Lower leg skin (tissue), 3 donors: ENCODE results near the gene YKT6.

Source experiments
- POLR2A ChIP-seq, 2 donors: fragments of 450-650 bp; IDR thresholded peaks; one replicate each; pipeline ENCODE4 v1.6.1; 2016 to 2017; ENCODE audit warnings: antibody characterized with exemption in 2 of 2, mild to moderate bottlenecking in 1 of 2, moderate library complexity in 1 of 2
- TF ChIP-seq, protein P1 (sequence below), 3 donors: fragments of 450-650 bp; IDR thresholded peaks; one replicate each; pipeline ENCODE4 v1.5.1; 2016; ENCODE audit warnings: antibody characterized with exemption in 3 of 3, mild to moderate bottlenecking in 3 of 3, moderate library complexity in 2 of 3

DNA sequence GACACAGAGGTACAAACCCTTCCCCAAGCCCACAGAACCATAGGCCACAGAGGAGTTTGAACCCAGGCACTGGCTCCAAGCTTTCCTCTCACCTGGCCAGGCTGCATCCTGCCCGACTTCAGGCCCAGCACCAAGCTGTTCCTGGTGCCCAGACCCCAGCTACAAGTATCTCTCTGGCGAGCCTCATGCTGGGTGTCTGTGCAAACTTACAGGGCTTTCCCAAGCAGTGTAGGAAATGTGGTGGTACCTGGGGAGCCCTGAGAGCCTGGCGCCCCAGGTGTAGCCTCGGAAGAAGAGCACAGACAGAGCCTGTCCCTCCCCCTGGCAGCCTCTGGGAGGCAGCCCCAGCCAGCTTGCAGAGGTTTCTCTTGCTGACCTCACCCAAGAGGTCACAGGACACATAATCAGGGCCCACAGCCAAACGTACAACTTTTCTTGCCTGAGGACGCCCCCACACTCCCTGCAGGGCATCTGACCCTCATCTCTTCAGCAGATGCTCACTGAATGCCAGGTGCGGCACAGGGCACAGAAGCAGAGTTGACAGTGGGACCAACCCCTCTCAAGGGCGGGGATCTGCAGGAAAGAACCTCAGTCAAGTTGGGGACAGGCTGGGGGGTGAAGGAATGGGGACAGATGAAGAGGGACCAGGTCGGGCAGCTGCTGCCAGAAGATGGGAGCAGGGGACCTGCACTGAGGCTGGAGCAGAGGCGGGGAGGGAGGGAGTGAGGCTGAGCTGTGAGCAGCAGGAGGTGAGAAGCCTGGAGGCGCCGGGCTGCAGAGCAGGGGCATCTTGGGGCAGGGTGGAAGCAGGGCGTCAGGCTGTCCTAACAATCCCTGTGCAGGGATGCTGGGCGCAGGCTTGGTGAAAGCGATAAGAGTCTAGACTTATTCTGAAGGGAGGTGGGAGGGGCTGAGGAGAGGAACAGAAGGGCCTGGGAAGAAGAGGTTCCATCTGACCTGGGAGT, 43.4 kb upstream of the YKT6 start:
- TF ChIP-seq, protein P1, sequence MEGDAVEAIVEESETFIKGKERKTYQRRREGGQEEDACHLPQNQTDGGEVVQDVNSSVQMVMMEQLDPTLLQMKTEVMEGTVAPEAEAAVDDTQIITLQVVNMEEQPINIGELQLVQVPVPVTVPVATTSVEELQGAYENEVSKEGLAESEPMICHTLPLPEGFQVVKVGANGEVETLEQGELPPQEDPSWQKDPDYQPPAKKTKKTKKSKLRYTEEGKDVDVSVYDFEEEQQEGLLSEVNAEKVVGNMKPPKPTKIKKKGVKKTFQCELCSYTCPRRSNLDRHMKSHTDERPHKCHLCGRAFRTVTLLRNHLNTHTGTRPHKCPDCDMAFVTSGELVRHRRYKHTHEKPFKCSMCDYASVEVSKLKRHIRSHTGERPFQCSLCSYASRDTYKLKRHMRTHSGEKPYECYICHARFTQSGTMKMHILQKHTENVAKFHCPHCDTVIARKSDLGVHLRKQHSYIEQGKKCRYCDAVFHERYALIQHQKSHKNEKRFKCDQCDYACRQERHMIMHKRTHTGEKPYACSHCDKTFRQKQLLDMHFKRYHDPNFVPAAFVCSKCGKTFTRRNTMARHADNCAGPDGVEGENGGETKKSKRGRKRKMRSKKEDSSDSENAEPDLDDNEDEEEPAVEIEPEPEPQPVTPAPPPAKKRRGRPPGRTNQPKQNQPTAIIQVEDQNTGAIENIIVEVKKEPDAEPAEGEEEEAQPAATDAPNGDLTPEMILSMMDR (IDR thresholded peaks at IDR 0.05) = no peak
- TF ChIP-seq POLR2A (IDR thresholded peaks at IDR 0.05) = no peak
